ENCODE results near the gene HYAL3.
"Not testable (repeated sequence)": the region's sequence is repeated elsewhere in the genome, so short reads cannot be mapped to it uniquely, and the experiment has no call there.

The HYAL3 gene

GRCh38 chr3:50270422-50271224 is 28.6 kb downstream of the HYAL3 start:
- no peak for DNase-seq (ENCODE audit: low read depth, low spot score)

DNA sequence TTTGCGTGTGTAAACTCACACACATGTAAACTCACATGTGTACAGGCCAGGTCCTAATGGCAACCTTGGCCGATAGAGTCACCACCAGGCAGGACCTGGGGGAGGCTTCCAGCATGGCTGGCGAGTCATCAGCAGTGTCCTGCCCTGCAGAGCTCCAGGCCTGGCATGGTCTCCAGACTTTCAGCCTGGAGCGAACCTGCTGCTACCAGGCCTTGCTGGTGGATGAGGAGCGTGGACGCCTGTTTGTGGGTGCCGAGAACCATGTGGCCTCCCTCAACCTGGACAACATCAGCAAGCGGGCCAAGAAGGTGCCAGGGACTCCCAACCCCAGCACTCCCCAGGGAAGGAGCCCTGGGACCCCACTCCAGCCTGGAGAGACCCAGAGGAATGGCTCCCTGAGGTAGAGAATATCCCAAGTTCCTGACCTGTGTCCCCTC is 29.2 kb downstream of the HYAL3 start:
- no peak for DNase-seq (ENCODE audit: low read depth, low spot score)

- no peak for DNase-seq (ENCODE audit: low read depth, low spot score)
These were observed 29.7 kb downstream of the HYAL3 start for GRCh38 chr3:50269460-50269859.

- no peak for DNase-seq (ENCODE audit: low read depth, low spot score)
These were observed 30.3 kb downstream of the HYAL3 start, which contains the start of gene SEMA3B for GRCh38 chr3:50268703-50269451. SEMA3B (plus strand) TSS chr3:50269147; CDS start chr3:50269241, 94 bp downstream.

DNA sequence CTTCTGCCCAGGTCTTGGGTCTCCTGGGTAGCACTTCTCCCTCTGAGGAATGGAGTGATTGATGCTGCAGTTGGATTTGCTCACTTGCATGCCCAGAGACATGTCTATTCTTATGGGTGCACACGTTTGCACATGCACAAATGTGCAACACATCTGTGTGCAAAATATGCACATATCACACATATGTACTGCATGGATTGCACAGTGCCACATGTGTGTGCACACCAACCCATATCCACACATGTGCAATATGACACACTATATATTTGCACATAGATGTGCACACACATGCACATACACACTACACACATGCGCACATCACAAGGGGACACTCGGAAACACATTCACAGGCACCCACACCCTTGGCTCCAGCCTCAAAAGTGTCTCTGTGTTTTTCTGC is 30.9 kb downstream of the HYAL3 start:
- DNase-seq (ENCODE audit: low read depth, low spot score) = no peak

DNA sequence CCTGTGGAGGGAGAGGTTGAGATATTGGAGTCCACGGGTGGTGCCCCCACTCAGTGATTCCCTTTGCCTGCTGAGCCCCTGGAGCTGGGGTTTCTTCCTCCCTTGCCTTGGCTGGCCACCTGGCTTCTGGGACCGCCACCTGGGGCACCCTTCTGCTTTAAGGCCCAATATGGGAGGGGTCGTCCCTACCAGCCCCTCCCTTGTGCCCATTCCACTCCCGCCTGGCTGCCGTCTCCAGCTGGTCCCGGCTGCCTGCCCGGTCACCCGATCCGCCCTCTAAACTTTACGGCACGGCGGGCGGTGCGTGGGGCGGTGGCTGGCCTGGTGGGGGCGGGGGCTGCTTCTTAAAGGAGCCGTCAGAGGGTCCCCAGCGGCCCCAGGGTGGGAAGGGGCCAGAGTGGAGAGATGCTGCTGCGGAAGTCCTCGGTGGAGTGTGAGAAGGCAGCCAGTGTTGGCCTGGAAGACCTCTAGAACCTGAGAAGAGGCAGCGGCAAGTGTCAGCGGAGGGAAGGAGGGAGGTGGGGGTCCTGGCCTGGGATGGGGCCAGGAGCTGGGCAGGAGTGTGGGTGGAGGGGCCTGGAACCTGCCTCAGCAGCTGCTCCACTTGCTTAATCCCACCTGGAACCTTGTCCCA is 31.8 kb downstream of the HYAL3 start:
- no peak for DNase-seq (ENCODE audit: low read depth, low spot score)

GRCh38 chr3:50266836-50267235 is 32.4 kb downstream of the HYAL3 start:
- DNase-seq (ENCODE audit: low read depth, low spot score) = no peak

GRCh38 chr3:50266017-50266416 is 33.2 kb downstream of the HYAL3 start:
- no peak for DNase-seq (ENCODE audit: low read depth, low spot score)

DNA sequence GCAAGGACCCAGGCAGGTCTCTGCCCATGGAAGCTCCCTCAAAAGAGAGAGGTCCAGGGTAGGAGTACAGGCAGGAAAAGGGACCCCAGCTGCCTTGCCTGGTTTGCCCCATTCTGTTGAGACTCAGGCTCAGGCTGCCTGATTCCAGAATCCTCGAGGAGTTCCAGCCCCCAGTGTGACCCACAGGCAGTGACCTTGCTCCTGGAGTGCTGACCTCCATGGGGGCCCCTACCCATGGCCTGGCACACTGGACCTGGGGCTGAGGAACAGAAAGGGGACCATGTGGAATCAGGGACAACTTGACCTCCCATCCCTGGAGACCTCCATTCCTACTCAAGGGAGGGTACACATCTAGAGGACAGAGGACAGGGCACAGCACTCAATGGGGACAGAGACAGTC is 33.6 kb downstream of the HYAL3 start:
- DNase-seq (ENCODE audit: low read depth, low spot score) = no peak

GRCh38 chr3:50264964-50265485 is 34.2 kb downstream of the HYAL3 start:
- no peak for DNase-seq (ENCODE audit: low read depth, low spot score)

- peak; percentile 93 for DNase-seq (ENCODE audit: low read depth, low spot score)
These were observed 34.7 kb downstream of the HYAL3 start for GRCh38 chr3:50264383-50264963.

DNA sequence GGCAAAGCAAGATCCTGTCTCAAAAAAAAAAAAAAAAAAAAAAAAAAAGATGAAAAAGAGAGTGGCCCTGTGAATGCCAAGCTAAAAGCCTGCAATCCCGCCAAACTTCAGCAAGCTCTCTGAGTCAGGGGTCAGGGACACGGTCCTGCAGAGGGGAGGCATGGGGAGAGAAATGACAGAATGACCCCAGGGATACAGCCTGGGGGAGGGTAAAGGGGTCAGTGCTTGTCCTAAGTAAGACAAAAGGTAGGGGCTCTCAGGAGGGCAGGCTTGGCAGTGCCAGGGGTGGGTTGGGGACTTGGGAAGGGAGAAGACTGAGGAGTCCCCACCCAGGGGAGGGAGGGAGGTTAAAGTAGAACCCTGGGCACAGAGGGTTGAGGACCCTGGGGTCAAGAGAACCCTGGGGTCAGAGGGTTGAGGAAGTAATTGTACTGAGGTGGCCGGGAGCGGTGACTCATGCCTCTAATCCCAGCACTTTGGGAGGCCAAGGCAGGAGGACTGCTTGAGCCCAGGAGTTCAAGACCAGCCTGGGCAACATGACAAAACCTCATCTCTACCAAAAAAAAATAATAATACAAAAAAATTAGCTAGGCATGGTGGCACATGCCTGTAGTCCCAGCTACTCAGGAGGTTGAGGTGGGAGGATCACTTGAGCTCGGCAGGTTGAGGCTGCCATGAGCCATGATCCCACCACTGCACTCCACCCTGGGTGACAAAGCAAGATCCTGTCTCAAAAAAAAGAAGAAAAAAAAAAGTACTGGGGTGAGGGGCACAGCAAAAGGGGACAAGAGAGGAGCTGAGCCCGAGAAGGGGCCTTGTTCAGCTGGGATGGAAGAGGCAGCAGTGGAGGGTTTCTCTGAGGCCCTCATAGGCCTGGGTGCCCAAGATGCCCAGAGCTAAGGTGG is 35.5 kb downstream of the HYAL3 start:
- no peak for DNase-seq (ENCODE audit: low read depth, low spot score)

DNA sequence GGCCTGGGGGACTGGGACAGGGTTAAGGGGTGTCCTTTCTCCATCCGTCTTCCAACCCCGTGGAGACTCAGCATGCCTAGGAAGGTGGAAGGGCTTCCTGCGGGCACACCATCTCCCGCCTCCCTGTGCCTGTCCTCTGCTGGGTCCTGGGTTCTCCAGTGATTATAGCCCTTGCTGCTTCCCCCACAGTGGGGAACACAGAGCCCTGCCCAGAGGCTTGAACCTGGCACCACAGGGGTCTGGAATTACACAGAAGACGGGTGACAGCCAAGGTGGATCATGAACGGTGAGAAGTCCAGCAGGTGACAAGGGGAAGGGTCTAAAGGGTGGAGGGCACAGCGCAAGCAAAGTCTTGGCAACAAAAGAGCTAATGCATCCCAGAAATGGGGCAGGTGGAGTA is 36.4 kb downstream of the HYAL3 start:
- DNase-seq (ENCODE audit: low read depth, low spot score) = no peak

GRCh38 chr3:50262200-50262599 is 37.0 kb downstream of the HYAL3 start:
- not testable (repeated sequence) for DNase-seq (ENCODE audit: low read depth, low spot score)

DNA sequence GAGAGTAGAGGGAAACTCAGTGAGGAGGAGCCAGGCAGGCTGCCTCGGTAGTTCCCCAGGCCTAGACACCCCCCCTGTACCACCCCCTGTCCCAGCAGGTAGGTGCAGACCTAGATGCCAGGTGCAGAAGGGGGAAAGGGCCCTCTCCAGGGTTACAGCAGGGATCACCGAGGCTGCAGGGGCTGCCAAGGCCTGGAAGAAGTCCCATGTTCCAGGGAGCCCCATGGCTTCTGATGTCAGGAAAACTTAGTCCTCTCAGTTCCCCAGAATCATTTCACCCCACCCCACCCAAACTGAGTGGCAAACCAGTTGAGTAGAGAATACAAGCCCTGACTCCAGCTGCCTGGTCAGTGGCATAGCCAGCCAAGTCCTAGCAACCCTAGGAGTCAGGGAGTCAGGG is 37.7 kb downstream of the HYAL3 start:
- no peak for DNase-seq (ENCODE audit: low read depth, low spot score)

DNA sequence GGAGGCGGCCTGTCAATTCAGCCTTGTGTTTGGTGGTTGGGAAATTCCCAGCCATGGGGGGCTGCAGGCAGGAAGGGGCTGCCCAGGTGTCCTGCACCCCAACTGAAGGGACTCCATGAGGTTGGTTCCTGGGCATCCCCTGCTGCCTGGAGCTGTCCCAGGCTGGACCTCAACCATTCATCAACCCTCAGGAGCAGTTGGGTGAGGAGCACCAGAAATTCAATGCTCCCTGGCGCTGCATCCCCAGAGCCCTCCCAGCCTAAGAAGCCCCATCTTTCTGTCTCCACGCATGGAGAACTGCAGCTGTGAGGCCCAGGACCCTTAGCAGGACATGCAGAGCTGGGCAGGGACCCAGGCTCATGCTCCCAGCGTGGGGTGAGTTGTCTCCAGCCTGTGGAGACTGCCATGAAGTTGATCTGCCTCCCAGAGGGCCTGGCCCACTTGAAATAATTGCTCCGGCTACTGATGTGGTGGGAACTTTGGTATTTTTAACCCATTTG is 38.2 kb downstream of the HYAL3 start:
- DNase-seq (ENCODE audit: low read depth, low spot score) = no peak

DNA sequence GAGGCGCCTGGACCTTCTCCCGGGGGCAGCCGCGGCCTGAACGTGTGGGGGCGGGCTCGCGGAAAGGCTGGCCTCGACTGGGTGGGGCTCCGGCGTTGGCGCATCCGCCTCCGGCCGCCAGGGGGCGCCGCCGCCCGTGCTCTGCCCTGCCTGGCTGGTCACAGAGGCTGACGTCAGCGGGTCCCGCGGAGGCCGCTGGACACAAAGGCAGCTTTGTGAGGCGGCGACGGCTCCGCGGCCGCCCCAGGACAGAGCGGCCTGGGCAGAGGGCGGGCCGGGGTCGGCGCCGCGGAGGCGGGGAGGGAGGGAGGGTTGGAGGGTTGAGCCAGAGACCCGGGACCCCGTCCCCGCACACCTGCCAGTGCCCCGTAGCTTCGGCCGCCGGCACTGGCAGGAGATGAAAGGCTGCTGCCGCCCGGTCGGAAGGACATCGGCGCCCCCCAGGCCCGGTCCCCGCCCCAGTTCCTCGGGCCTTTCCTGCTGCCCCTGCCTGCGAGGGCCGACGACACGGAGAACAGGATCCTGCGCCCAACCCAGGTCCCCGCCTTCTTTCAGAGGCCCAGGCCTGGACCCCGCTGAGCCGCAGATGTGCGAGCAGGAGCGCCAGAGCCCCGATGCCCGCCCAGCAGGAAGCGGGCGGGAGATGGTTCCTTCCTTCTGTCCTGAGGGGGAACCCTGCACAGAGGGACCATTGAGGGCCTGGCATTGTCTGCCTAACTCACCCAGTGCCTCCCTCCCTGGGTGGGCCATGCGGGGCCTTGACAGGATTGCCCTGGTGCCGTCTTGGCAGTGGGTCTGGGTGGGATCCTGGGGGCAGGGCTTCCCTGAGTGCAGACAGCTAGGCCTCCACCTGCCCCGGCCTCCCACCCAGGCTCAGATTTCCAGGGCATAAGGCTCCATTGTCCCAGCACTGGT is 38.9 kb downstream of the HYAL3 start:
- DNase-seq (ENCODE audit: low read depth, low spot score) = no peak

DNA sequence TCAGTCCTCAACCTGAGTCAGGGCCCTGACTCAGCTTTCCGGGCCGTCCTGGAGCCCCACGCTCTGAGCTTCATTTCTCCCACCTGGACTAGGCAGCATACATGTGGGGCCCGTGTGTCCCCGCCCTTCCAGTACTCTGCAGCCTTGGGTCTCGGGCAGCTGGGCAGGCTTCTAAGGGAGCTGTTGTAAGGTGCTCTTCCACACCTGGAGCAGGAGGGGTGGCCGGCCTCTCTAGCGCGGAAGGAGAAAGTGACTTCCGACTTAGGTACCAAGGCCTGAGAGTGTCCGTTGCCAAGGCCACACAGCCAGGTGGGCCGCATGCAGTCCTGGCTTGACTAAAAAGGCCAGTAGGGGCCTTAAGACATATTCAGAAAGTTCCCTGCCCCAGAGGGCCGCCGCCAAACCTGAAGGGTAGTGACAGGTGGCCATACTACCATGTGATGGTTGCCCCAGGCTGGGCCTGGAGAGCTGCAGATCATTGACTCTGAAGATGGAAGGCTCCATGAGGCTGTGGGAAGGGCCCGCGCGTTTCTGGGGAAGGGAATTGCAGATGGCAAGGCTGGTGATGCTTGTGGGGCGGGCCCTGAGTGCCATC is 39.7 kb downstream of the HYAL3 start:
- no peak for DNase-seq (ENCODE audit: low read depth, low spot score)

DNA sequence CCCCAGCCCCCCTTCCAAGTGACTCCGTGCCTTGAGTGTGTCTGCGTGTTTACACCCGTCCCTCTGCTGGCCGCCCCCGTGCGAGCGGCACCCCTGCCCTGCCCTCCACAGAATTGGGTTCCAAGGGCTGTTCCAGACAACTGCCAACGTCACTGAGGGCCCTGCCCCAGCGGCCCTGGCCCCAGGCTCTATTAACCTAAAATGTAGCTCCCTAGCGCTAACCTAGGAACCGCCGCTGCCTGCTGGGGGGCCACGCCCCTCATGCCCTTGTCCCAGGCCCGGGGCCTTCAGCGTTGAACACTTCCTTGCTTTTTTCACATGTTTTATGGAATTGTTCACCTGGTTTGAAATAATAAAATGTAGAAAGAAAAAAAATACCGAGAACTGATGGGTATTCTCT is 40.2 kb downstream of the HYAL3 start:
- no peak for DNase-seq (ENCODE audit: low read depth, low spot score)
